ENCODE measurements around the gene NLRX1.

DNA sequence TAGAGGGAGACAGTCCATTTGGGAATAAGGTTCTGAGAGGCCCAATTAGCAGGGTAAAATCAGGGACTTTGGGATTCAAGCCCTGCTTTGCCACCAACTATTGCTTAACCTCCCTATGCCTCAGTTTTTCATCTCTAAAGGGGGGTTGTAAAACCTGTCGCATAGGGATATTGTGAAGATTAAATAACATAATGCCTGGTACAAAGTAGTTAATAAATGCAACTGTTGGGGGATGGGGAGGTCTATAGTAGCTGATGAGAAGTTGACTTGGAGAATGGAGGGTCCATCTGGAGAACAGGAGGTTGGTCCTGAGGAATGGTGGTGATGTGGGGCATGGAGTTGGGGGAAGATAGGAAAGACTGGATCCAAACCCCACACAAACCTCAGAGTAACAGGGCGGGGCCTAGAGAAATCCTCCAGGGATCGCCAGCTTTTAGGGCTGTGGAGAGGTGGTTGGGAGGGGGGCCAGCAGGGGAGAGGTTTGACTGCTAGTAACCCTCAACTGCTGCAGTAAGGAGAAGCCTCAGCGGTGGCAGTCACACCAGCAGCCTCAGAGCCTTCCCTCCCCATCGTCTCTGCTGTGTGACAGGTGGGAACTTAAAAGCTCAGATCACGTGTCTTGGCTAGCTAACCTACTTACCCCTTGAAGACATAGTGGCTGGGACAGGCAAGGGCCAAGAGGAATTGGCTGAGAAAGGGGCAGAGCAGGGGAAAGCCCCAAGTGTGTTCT is 20.8 kb upstream of the NLRX1 start:
- TF ChIP-seq, protein P1, sequence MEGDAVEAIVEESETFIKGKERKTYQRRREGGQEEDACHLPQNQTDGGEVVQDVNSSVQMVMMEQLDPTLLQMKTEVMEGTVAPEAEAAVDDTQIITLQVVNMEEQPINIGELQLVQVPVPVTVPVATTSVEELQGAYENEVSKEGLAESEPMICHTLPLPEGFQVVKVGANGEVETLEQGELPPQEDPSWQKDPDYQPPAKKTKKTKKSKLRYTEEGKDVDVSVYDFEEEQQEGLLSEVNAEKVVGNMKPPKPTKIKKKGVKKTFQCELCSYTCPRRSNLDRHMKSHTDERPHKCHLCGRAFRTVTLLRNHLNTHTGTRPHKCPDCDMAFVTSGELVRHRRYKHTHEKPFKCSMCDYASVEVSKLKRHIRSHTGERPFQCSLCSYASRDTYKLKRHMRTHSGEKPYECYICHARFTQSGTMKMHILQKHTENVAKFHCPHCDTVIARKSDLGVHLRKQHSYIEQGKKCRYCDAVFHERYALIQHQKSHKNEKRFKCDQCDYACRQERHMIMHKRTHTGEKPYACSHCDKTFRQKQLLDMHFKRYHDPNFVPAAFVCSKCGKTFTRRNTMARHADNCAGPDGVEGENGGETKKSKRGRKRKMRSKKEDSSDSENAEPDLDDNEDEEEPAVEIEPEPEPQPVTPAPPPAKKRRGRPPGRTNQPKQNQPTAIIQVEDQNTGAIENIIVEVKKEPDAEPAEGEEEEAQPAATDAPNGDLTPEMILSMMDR (conservative IDR thresholded peaks at IDR 0.05 in 1 of 2, IDR thresholded peaks at IDR 0.05 in 1 of 2; ENCODE audit: low read depth in 1 of 2, low read length in 2 of 2) = no peak
- TF ChIP-seq EZH2 (IDR thresholded peaks at IDR 0.05; ENCODE audit: low read length, missing control alignments) = no peak
